ENCODE results near the gene RCL1. TPM values are rescaled to one million over a fixed set of nuclear protein-coding genes. Genes with fewer than 3 reads are reported as not detected.

The RCL1 gene
- total RNA-seq, 1 donor from 2014 or later = 12.7 TPM

DNA sequence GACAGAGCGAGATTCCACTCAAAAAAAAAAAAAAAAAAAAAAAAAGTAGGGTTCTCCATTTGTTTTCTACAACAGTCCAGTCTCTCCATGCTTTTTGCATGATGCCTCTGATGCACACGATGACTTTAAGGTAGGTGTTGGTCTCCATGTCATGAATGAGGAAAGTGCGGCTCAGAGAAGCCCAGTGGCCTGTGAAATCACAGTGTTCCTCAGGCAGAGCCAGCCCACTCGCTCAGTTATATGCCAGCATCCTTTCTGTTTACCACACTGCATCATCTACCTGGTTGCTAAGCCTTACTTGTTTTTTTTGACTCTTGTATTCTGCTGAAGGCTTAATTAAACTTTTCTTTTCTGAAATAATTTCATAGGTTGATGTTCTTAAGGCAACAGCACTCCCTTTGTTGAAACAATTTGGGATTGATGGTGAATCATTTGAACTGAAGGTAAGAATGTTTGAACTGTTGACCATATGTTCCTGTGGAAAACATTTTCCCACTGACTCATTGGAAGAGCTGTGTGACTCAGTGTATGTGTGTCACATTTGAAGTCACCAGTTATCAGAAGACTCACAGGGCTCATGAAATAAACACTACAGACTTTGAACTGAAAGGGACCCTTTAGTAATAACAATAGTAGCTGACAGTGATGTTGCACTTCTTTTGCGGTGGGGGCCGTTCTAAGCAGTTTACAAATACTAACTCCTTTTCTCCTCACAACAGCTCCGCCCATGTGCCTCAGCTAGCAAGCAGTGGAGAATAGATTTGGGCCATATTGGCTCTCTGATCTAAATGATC is 40.2 kb downstream of the RCL1 start:
- H3K27ac Mint-ChIP-seq (ENCODE audit: unreplicated experiment) = no peak overlapping the region
- TF ChIP-seq, protein P1, sequence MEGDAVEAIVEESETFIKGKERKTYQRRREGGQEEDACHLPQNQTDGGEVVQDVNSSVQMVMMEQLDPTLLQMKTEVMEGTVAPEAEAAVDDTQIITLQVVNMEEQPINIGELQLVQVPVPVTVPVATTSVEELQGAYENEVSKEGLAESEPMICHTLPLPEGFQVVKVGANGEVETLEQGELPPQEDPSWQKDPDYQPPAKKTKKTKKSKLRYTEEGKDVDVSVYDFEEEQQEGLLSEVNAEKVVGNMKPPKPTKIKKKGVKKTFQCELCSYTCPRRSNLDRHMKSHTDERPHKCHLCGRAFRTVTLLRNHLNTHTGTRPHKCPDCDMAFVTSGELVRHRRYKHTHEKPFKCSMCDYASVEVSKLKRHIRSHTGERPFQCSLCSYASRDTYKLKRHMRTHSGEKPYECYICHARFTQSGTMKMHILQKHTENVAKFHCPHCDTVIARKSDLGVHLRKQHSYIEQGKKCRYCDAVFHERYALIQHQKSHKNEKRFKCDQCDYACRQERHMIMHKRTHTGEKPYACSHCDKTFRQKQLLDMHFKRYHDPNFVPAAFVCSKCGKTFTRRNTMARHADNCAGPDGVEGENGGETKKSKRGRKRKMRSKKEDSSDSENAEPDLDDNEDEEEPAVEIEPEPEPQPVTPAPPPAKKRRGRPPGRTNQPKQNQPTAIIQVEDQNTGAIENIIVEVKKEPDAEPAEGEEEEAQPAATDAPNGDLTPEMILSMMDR (conservative IDR thresholded peaks at IDR 0.05) = no peak
- peaks cover 13% of the 10 kb centered on the region for H3K36me3 Mint-ChIP-seq (ENCODE audit: low read depth)

DNA sequence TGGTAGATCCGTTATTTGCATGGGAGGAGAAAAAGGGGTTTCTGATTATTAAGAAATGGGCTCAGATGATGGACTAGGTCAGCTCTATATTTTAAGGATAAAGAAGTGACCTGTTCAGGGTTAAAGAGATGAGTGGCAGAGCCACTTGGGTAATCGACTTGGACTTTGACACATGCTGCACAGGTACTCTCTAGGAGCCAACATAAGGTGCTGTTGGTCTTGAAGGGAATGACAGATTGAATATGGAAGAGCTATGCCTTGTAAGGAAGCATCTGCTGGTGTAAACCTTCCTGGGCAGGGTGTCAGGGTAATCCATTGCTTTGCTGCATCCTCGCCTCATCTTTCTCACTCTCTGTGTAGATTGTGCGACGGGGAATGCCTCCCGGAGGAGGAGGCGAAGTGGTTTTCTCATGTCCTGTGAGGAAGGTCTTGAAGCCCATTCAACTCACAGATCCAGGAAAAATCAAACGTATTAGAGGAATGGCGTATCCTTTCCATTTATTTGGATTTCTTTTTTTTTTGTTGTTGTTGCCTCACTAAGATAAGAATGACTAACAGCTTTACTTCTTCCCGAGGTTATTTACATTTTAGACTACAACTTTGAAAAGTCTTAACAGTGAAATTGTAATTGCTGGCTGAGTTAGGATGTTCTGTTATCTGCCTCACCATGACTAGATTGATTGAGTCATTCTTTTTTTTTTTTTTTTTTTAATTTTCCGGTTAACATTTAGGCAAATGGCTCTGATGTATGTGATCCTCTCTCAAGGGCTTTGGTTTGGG is 41.2 kb downstream of the RCL1 start:
- peaks cover 13% of the 10 kb centered on the region for H3K36me3 Mint-ChIP-seq (ENCODE audit: low read depth)
- no peak overlapping the region for H3K4me3 Mint-ChIP-seq
- no peaks in the 10 kb centered on the region for H3K9me3 Mint-ChIP-seq
- no peaks in the 10 kb centered on the region for H3K27me3 Mint-ChIP-seq (ENCODE audit: low read depth)
- H3K4me1 Mint-ChIP-seq = no peaks in the 10 kb centered on the region
- DNase-seq (ENCODE audit: low read depth, low spot score) = no peak
- H3K27ac Mint-ChIP-seq (ENCODE audit: unreplicated experiment) = no peak overlapping the region
- TF ChIP-seq, protein P1 (conservative IDR thresholded peaks at IDR 0.05) = no peak

More for the DNA sequence above, 40.2 kb downstream of the RCL1 start:
- no peak overlapping the region for H3K4me3 Mint-ChIP-seq
- no peak for DNase-seq (ENCODE audit: low read depth, low spot score)
- H3K9me3 Mint-ChIP-seq = no peaks in the 10 kb centered on the region
- H3K27me3 Mint-ChIP-seq (ENCODE audit: low read depth) = no peaks in the 10 kb centered on the region
- H3K4me1 Mint-ChIP-seq = no peaks in the 10 kb centered on the region

DNA sequence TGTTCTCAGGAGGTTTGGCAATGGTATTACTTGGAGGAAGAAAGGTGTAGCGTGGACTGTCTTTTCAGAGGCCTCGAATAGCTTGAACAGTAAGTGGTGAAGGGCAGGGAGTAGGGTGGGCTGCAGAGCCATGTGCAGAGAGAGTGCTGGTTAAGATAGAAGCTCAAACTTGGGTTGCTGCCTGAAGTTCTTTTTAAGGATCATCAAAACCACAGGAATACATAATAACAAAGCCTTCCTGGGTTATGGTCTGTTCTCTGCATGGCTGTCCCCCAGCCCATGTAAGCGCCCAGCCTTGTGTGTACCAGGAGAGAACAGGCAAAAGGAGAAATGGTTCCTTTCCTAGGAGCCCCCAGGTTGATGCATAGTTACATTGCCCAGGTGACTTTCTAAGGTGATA is 43.9 kb downstream of the RCL1 start:
- no peak overlapping the region for H3K27ac Mint-ChIP-seq (ENCODE audit: unreplicated experiment)
- no peaks in the 10 kb centered on the region for H3K4me1 Mint-ChIP-seq
- no peaks in the 10 kb centered on the region for H3K27me3 Mint-ChIP-seq (ENCODE audit: low read depth)
- H3K9me3 Mint-ChIP-seq = no peaks in the 10 kb centered on the region
- H3K36me3 Mint-ChIP-seq (ENCODE audit: low read depth) = peaks cover 13% of the 10 kb centered on the region
- H3K4me3 Mint-ChIP-seq = no peak overlapping the region
- TF ChIP-seq, protein P1 (conservative IDR thresholded peaks at IDR 0.05) = no peak
- DNase-seq (ENCODE audit: low read depth, low spot score) = no peak

DNA sequence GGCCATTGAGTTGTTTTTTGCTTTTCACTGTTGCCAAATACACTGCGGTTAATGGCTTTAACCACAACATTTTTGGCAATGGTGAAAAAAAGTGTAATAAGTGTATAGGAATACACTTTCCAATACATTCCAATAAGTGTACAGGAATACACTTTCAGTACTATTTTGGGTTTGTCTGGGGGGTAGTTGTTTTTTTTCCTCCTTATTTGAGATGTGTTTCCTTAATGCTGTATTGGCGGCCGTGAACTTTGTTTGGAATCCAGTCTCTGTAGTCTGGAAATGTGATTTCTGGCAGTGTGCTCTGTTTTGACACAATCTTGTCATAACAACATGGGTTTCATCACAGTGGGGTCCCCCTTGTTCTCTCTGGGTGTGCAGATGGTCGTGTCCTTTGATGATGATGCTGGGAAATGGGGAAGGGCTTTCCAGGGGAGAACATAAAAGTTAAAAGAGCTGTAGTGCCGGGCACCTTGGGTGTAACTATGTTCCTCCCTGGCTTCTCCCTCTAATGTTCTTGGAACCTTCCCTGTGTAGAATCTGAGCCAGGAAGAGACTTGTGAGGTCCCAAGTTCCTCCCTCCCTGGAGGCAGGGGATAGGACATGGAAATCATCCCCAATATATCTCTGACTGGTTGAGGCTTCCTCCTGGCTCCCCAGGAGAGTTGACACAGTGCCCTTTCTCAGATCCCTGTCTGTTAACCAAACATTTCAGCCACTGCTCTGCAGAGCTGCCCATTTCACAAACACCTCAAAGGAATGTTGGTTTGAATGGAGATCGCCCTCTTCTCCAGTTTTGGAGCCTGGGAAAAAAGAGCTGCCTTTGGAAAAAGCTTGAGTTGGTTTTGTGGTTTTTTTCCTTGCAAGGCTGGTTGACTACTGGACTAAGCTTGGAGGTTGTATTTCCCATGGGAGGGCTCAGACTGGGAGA is 44.8 kb downstream of the RCL1 start:
- Mint-ChIP-seq H3K9me3 (no peaks in the 10 kb centered on the region), H3K27me3 (ENCODE audit: low read depth) (no peaks in the 10 kb centered on the region), H3K4me3 (no peak overlapping the region), H3K4me1 (no peaks in the 10 kb centered on the region), H3K27ac (ENCODE audit: unreplicated experiment) (no peak overlapping the region), H3K36me3 (ENCODE audit: low read depth) (peaks cover 13% of the 10 kb centered on the region)
- DNase-seq (ENCODE audit: low read depth, low spot score) = no peak
- TF ChIP-seq, protein P1 (conservative IDR thresholded peaks at IDR 0.05) = no peak

DNA sequence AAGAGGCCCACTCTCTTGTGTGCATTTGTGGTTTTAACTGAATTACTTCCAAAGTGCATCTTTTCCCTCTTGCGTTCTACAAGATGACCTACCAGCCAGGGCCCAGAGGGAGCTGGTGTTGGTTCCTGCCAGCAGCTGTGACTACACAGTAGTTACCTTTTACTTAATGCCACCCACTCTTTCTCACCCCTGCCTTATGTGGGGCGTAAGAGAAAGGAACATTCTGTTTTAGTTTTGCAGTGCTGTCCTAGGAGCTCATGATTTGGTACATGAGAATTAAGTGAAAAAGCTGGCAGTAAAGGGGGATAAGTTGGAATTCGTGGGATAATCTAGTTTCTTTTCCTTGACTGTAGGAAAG is 45.4 kb downstream of the RCL1 start:
- TF ChIP-seq, protein P1 (conservative IDR thresholded peaks at IDR 0.05) = no peak
- no peaks in the 10 kb centered on the region for H3K9me3 Mint-ChIP-seq
- H3K4me3 Mint-ChIP-seq = no peak overlapping the region
- no peak overlapping the region for H3K27ac Mint-ChIP-seq (ENCODE audit: unreplicated experiment)
- no peak for DNase-seq (ENCODE audit: low read depth, low spot score)
- peaks cover 13% of the 10 kb centered on the region for H3K36me3 Mint-ChIP-seq (ENCODE audit: low read depth)
- no peaks in the 10 kb centered on the region for H3K27me3 Mint-ChIP-seq (ENCODE audit: low read depth)
- H3K4me1 Mint-ChIP-seq = no peaks in the 10 kb centered on the region

All from neural crest cell (in vitro differentiated cells).